Stimulated activated CD4-positive, alpha-beta T cell treated with anti-CD3 and anti-CD28 coated beads, TNF-alpha, amount 100 ng/mL, for 48 hours (primary cell): ENCODE data around the gene FRMD5.

Experiments used
- DNase-seq, 3 donors: peaks; one replicate each; pipeline ENCODE4 v3.0.0-alpha.2; 2020; ENCODE audit warnings: low read depth in 3 of 3

FRMD5 gene

GRCh38 chr15:43975326-43975725, 219.7 kb downstream of the FRMD5 start:
- no peak for DNase-seq

- DNase-seq = no peak
Observed at GRCh38 chr15:43974852-43975251, 220.2 kb downstream of the FRMD5 start.

- no peak for DNase-seq
Observed at GRCh38 chr15:43969802-43970375, 225.2 kb downstream of the FRMD5 start.

GRCh38 chr15:43968551-43968950, 226.5 kb downstream of the FRMD5 start:
- no peak for DNase-seq

- DNase-seq = no peak
Observed at GRCh38 chr15:43966646-43967045, 228.4 kb downstream of the FRMD5 start.

GRCh38 chr15:43958861-43959330, 236.2 kb downstream of the FRMD5 start:
- no peak for DNase-seq

GRCh38 chr15:43957724-43958123, 237.3 kb downstream of the FRMD5 start:
- DNase-seq = no peak

- DNase-seq = no peak
Observed at GRCh38 chr15:43955140-43955539, 239.9 kb downstream of the FRMD5 start.

GRCh38 chr15:43954181-43954621, 240.9 kb downstream of the FRMD5 start:
- DNase-seq = no peak

GRCh38 chr15:43953402-43953801, 241.7 kb downstream of the FRMD5 start:
- DNase-seq = no peak

GRCh38 chr15:43950531-43950930, 244.5 kb downstream of the FRMD5 start:
- no peak for DNase-seq

GRCh38 chr15:43948691-43949325, 246.3 kb downstream of the FRMD5 start:
- DNase-seq = no peak

- DNase-seq = no peak
Observed at GRCh38 chr15:43943511-43943910, 251.6 kb downstream of the FRMD5 start.

- no peak for DNase-seq
Observed at GRCh38 chr15:43942194-43942593, 252.9 kb downstream of the FRMD5 start.

GRCh38 chr15:43941555-43941954, 253.5 kb downstream of the FRMD5 start:
- no peak for DNase-seq

GRCh38 chr15:43941071-43941470, 254.0 kb downstream of the FRMD5 start:
- no peak for DNase-seq

GRCh38 chr15:43939070-43939469, 256.0 kb downstream of the FRMD5 start:
- DNase-seq = no peak

GRCh38 chr15:43934480-43934879, 260.6 kb downstream of the FRMD5 start:
- DNase-seq = no peak

- DNase-seq = no peak
Observed at GRCh38 chr15:43932907-43933306, 262.2 kb downstream of the FRMD5 start.

- DNase-seq = no peak
Observed at GRCh38 chr15:43931790-43932435, 263.2 kb downstream of the FRMD5 start.

- DNase-seq = no peak
Observed at GRCh38 chr15:43931119-43931518, 264.0 kb downstream of the FRMD5 start.

- DNase-seq = no peak
Observed at GRCh38 chr15:43930556-43930955, 264.5 kb downstream of the FRMD5 start.

- no peak for DNase-seq
Observed at GRCh38 chr15:43930079-43930478, 265.0 kb downstream of the FRMD5 start.
